ENCODE results near the gene KRTAP22-1. TPM values are rescaled to one million over a fixed set of nuclear protein-coding genes. Genes with fewer than 3 reads are reported as not detected.

KRTAP22-1 gene
- total RNA-seq, 4 donors from 2014 or later: not detected

- no peak for TF ChIP-seq CTCF (IDR thresholded peaks at IDR 0.05; ENCODE audit: low read depth)
These were observed 41.7 kb downstream of the KRTAP22-1 start, which contains the start of gene KRTAP20-3 for GRCh38 chr21:30642564-30642963. KRTAP20-3 (plus strand) TSS chr21:30642864.

- no peak for TF ChIP-seq CTCF (IDR thresholded peaks at IDR 0.05; ENCODE audit: low read depth)
These were observed 46.1 kb downstream of the KRTAP22-1 start for GRCh38 chr21:30646904-30647414.

Small RNAs within 50 kb of the gene (small RNA-seq; reads per million reads assigned to genes)
- gene KRTAP20-1 (not detected), gene KRTAP20-3 (not detected), gene KRTAP20-4 (not detected), gene KRTAP22-1 (not detected), gene KRTAP22-2 (not detected)

Other genes with a start within 250 kb of the KRTAP22-1 start
- gene KRTAP13-2, start 228.8 kb upstream of the KRTAP22-1 start, total RNA-seq: not detected
- not detected for gene KRTAP13-1, start 205.1 kb upstream of the KRTAP22-1 start, total RNA-seq
- not detected for gene KRTAP13-3, start 175.2 kb upstream of the KRTAP22-1 start, total RNA-seq
- not detected for gene KRTAP13-4, start 170.9 kb upstream of the KRTAP22-1 start, total RNA-seq
- gene KRTAP15-1, start 160.8 kb upstream of the KRTAP22-1 start, total RNA-seq: not detected
- gene KRTAP19-1, start 120.7 kb upstream of the KRTAP22-1 start, total RNA-seq: not detected
- gene KRTAP19-2, start 113.7 kb upstream of the KRTAP22-1 start, total RNA-seq: not detected
- not detected for gene KRTAP19-3, start 109.1 kb upstream of the KRTAP22-1 start, total RNA-seq
- gene KRTAP19-4, start 103.9 kb upstream of the KRTAP22-1 start, total RNA-seq: not detected
- not detected for gene KRTAP19-5, start 98.9 kb upstream of the KRTAP22-1 start, total RNA-seq
- gene KRTAP19-6, start 59.2 kb upstream of the KRTAP22-1 start, total RNA-seq: not detected
- gene KRTAP19-7, start 39.8 kb upstream of the KRTAP22-1 start, total RNA-seq: not detected
- gene KRTAP22-2, start 10.7 kb upstream of the KRTAP22-1 start, total RNA-seq: not detected
- gene KRTAP6-3, start 8.6 kb upstream of the KRTAP22-1 start, total RNA-seq: not detected
- not detected for gene KRTAP6-2, start 2.2 kb upstream of the KRTAP22-1 start, total RNA-seq
- gene KRTAP6-1, start 12.8 kb downstream of the KRTAP22-1 start, total RNA-seq: not detected
- not detected for gene KRTAP20-1, start 15.3 kb downstream of the KRTAP22-1 start, total RNA-seq
- not detected for gene KRTAP20-4, start 19.5 kb downstream of the KRTAP22-1 start, total RNA-seq
- gene KRTAP20-2, start 34.1 kb downstream of the KRTAP22-1 start, total RNA-seq: not detected
- not detected for gene KRTAP20-3, start 41.8 kb downstream of the KRTAP22-1 start, total RNA-seq
- gene KRTAP21-3, start 117.7 kb downstream of the KRTAP22-1 start, total RNA-seq: not detected
- gene KRTAP21-2, start 146.2 kb downstream of the KRTAP22-1 start, total RNA-seq: not detected
- not detected for gene KRTAP21-1, start 154.3 kb downstream of the KRTAP22-1 start, total RNA-seq
- gene KRTAP8-1, start 212.2 kb downstream of the KRTAP22-1 start, total RNA-seq: not detected
- gene KRTAP7-1, start 228.7 kb downstream of the KRTAP22-1 start, total RNA-seq: not detected